ENCODE results near the gene THTPA.

THTPA gene

DNA sequence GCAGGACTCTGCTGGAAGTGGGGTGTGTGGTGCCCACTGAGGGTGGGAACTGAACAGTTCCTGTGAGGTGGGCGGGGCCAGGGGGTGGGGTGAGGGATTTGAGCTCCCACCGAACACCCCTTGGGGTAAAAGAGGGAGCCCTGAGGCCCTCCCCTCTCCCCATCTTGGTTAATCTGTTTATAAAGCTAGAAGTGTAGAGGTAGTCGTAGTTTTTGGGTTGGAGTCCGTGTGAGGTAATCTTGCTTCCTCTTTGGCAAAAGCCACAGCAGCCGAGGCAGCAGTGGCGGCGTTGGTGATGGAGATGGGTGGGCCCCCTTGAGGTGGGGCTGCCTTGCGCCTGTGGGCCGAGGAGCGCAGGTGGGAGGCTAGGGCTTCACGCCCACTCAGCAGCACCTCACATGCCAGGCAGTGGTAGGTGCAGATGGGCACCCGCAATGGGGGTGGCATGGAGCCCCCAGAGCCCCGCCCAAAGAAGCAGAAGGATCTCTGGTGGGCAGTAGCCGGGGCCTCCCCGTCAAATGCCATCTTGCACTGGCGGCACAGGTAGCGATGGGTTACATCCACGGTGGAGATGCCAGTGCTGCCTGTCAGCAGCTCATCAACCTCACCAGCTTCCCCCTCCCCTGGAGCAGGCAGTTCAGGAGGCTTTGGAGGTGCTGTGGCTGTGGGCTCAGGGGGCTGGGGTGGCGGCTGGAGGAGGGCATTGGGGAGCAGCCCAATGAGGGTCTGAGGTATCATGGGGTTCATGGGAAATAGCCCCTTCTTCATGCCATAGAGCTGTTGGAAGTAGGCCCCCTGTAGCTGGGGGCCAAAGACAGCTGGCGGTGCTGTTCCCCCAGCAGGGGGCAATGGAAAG, 34.1 kb upstream of the THTPA start:
- Histone ChIP-seq H3K36me3 (peaks cover 43% of the 10 kb centered on the region), H3K9ac (no peak overlapping the region), H3K4me1 (0 out of 2 replicates have a peak, but pooled peaks cover 9% of the 10 kb centered on the region), H3K4me3 (no peak overlapping the region), H3K4me2 (no peak overlapping the region), H3K27ac (no peak overlapping the region), H3K9me3 (no peaks in the 10 kb centered on the region), H3K27me3 (no peaks in the 10 kb centered on the region), H4K20me1 (no peaks in the 10 kb centered on the region)
- no peak for TF ChIP-seq Cebpa-rat (IDR thresholded peaks at IDR 0.05)

DNA sequence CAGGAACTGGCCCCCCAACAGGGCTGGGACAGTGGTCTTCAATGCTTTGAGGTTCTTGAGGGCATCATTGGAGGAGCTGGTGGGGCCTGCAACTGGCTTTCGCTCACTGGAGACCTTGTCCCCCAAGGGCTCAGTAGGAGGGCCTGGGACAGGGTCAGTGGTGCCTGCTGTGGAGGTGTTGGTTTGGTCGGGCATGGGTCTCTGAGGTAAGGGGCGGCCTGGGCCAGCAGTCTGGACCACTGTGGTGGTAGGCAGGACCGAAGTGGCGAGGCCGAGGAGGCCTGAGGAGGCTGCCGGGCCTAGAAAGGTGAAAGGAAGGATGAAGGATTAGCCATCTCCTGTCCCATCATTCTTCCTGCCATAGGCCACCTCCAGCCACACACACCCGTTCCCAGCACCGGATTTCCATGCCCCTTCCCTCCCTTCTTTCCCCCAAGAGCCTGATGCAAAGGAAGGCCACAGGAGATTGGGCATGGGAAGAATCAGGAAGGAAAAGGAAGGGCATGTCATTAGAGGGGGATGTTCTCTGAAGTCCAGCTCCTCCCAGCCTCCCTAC, 33.4 kb upstream of the THTPA start:
- H3K4me2 ChIP-seq = no peak overlapping the region
- no peak for TF ChIP-seq Cebpa-rat (IDR thresholded peaks at IDR 0.05)
- H3K9me3 ChIP-seq = no peaks in the 10 kb centered on the region
- H3K4me1 ChIP-seq = 0 out of 2 replicates have a peak, but pooled peaks cover 9% of the 10 kb centered on the region
- H3K27ac ChIP-seq = no peak overlapping the region
- no peaks in the 10 kb centered on the region for H4K20me1 ChIP-seq
- no peak overlapping the region for H3K4me3 ChIP-seq
- no peak overlapping the region for H3K9ac ChIP-seq
- no peaks in the 10 kb centered on the region for H3K27me3 ChIP-seq
- peaks cover 49% of the 10 kb centered on the region for H3K36me3 ChIP-seq

DNA sequence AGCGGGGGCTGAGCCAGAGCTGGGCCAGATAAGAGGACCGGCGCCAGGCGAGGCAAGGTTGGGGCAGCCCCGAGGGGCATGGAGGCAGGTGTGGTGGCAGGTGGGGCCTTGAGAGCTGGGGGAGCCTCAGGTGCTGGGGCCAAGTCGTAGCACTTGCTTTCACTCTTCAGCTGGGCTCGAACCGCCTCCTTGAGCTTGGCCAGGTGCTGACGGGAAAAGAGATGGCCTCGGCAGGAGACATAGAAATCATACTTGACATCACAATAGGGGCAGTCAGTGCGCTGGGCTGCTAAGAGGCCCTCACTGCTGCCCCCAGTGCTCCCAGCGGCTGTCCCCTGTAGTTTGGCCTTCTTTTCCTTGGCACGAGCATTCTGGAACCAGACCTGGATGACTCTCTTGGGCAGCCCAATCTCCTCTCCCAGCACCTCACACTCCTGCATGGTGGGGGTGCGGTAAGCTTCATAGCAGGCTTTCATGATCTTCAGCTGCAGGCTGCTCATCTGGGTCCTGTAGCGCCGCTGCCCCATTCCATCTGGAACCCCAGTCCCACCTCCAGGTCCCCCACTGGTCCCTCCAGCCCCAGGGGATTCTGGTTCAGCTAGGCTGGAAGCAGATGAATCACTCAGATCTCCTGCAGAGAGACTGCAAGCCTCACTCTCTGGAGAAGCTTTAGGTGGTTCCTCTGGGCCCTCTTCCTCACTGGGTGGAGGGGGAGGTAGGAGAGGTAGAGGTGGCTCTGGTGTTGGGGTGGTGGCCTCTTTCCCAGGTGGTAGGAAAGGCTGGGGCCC, 32.6 kb upstream of the THTPA start:
- Histone ChIP-seq H3K36me3 (peaks cover 56% of the 10 kb centered on the region), H3K4me1 (0 out of 2 replicates have a peak, but pooled peaks cover 9% of the 10 kb centered on the region), H3K9me3 (no peaks in the 10 kb centered on the region), H4K20me1 (no peaks in the 10 kb centered on the region), H3K27ac (no peak overlapping the region), H3K27me3 (no peaks in the 10 kb centered on the region), H3K4me3 (no peak overlapping the region), H3K4me2 (no peak overlapping the region), H3K9ac (no peak overlapping the region)
- no peak for TF ChIP-seq Cebpa-rat (IDR thresholded peaks at IDR 0.05)

DNA sequence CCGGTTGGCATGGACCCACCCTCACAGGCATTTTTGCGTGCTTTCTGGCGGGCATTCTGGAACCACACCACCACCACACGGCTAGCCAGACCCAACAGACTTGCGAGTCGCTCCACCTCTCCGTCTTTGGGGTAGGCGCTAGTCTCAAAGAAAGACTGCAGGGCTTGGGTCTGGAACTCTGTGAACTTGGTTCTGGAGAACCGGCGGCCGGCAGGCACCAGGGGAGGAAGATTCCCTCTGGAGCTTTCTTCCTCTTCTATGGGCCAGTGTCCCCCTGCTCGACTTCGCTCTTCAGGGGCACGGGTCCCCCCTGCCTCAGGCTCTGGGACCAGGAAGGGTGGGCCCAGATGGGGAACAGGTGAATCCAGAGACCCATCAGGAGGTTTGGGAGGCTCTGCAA, 31.1 kb upstream of the THTPA start:
- H3K27me3 ChIP-seq = no peaks in the 10 kb centered on the region
- H3K9ac ChIP-seq = no peak overlapping the region
- no peak for TF ChIP-seq Cebpa-rat (IDR thresholded peaks at IDR 0.05)
- peaks cover 6% of the 10 kb centered on the region for H3K4me1 ChIP-seq
- no peak overlapping the region for H3K4me3 ChIP-seq
- H3K4me2 ChIP-seq = no peak overlapping the region
- no peak overlapping the region for H3K27ac ChIP-seq
- H3K36me3 ChIP-seq = peaks cover 57% of the 10 kb centered on the region
- H3K9me3 ChIP-seq = no peaks in the 10 kb centered on the region
- no peaks in the 10 kb centered on the region for H4K20me1 ChIP-seq

DNA sequence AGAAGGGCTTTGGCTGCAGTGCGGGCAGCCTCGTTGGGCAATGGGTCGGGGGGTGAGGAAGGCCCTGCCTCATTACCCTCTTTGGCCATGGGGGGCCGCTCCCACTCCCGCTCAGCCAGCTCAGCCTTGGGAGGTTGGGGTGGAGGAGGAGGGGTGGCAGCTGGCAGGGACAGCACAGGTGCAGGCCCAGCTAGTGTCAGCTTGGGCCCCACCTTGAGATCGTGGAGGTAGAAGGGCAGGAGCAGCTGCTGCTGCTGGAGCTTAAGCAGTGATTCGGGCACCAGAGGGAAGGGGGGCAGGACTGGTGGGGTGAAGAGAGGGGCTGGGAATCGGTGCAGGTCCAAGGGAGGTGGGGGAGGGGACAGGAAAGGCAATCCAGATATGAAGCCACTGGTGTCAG, 30.5 kb upstream of the THTPA start:
- Histone ChIP-seq H3K9ac (no peak overlapping the region), H3K27ac (no peak overlapping the region), H3K4me3 (no peak overlapping the region), H3K36me3 (peaks cover 57% of the 10 kb centered on the region), H3K4me1 (peaks cover 8% of the 10 kb centered on the region), H4K20me1 (no peaks in the 10 kb centered on the region), H3K4me2 (no peak overlapping the region), H3K9me3 (no peaks in the 10 kb centered on the region), H3K27me3 (no peaks in the 10 kb centered on the region)
- TF ChIP-seq Cebpa-rat (IDR thresholded peaks at IDR 0.05) = no peak

DNA sequence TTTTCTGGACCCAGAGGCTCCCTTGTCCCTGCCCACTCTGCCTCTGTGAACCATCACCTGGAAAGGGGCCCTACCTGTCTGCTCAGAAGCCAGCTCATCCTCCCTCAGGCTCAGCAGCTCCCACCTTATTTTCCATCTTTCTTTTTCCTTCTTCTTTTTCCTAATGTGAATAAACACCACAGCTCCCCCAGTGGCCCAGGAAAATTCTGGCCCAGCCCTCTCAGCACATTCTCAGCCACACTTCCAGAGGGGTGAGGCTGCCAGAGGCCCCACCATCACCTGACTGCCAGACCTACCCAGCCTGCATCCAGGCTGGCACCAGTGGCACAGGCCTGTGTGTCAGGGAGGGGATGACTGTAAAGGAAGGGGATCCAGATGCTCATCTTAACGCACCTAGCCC, 27.5 kb upstream of the THTPA start:
- no peak overlapping the region for H3K9ac ChIP-seq
- no peaks in the 10 kb centered on the region for H3K9me3 ChIP-seq
- H3K27me3 ChIP-seq = no peaks in the 10 kb centered on the region
- TF ChIP-seq Cebpa-rat (IDR thresholded peaks at IDR 0.05) = no peak
- no peak overlapping the region for H3K27ac ChIP-seq
- no peak overlapping the region for H3K4me3 ChIP-seq
- H3K4me1 ChIP-seq = peaks cover 21% of the 10 kb centered on the region
- H3K4me2 ChIP-seq = no peak overlapping the region
- H3K36me3 ChIP-seq = peaks cover 55% of the 10 kb centered on the region
- no peaks in the 10 kb centered on the region for H4K20me1 ChIP-seq

DNA sequence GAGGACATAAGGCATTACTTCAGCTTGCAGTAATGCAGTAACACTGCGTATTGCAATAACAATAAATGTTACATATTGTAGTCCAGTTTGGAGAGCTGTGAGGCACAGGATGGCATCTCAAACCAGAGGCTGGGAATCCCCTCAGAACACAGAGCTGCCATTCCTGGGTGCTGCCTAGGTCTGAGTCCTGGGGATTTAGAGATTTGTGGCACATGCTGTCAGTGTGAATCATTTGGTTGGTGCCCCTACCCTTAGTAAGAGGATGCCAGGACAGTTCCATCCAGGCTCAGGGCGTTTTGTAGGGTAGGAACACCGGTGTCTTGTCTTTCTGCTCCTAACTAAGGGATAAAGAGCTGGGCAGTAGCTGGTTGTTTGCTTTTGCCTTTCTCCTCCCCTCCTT, 27.1 kb upstream of the THTPA start:
- Histone ChIP-seq H3K9me3 (no peaks in the 10 kb centered on the region), H4K20me1 (no peaks in the 10 kb centered on the region), H3K27me3 (no peaks in the 10 kb centered on the region), H3K9ac (no peak overlapping the region), H3K4me1 (peaks cover 21% of the 10 kb centered on the region), H3K36me3 (peaks cover 55% of the 10 kb centered on the region), H3K27ac (0 out of 2 replicates have a peak overlapping the region, but pooled peaks have one; percentile 45), H3K4me2 (no peak overlapping the region), H3K4me3 (no peak overlapping the region)
- no peak for TF ChIP-seq Cebpa-rat (IDR thresholded peaks at IDR 0.05)

DNA sequence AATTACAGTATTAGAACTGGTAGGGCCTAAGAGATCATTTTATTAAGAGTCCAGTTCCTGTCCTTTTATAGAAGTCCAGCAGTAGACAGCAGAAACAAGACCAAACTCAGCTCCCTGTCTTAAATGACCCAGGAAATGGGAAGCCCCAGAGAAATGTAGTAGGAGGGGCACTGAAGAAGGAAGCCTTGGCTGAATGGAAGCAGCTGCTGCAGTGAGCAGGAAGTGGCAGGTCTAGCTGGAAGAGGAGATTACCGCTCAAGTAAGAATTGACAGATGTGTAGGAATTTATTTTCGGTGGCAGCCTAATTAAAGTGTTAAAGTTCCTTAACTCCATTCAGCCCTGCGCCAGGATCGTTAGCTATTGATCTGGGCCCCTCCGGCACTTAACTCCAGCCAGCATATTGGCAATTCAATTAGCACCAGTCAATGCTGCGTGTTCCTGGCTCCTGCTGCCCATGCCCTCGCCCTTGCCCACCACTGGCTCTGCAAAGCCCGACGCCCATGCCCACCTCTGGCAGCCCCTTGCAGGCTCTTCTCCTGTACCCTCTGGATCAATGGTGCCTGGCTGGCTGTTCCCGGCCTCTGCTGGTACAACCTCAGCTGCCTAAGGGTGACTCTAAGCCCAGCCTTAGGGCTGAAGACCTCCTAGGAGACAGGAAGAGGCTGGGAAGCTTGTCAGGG, 25.6 kb upstream of the THTPA start:
- peaks cover 52% of the 10 kb centered on the region for H3K36me3 ChIP-seq
- no peaks in the 10 kb centered on the region for H3K9me3 ChIP-seq
- TF ChIP-seq Cebpa-rat (IDR thresholded peaks at IDR 0.05) = no peak
- H3K4me1 ChIP-seq = peaks cover 21% of the 10 kb centered on the region
- H3K27ac ChIP-seq = peak overlapping the region; percentile 80
- peak overlapping the region; percentile 81 for H3K4me2 ChIP-seq
- no peaks in the 10 kb centered on the region for H4K20me1 ChIP-seq
- no peak overlapping the region; the same call in 1 of the 2 replicates for H3K4me3 ChIP-seq
- H3K27me3 ChIP-seq = no peaks in the 10 kb centered on the region
- H3K9ac ChIP-seq = peak overlapping the region; percentile 56

DNA sequence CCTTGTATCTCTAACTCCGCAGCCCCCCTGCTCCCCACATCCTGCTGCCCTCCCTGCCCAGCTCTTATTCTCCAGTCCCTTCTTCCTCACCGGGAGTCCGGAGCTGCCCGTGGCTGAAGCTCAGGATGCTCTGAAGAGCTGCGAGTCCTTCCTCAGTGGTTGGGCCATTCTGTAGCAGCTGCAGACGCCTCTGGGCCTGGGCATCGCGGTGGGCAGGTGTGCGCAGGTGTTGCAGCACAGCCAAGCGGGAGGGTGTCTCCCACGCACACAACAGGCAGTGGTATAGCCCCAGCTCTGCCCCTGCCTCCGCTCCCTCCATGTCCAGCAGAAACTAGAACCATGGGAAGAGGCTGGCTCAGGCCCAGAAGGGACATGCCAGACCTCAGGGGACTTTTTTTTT, 24.7 kb upstream of the THTPA start:
- Histone ChIP-seq H4K20me1 (no peaks in the 10 kb centered on the region), H3K4me1 (peaks cover 21% of the 10 kb centered on the region), H3K27me3 (no peaks in the 10 kb centered on the region), H3K4me2 (peak overlapping the region; percentile 81), H3K36me3 (peaks cover 46% of the 10 kb centered on the region), H3K9ac (no peak overlapping the region), H3K9me3 (no peaks in the 10 kb centered on the region), H3K27ac (peak overlapping the region; percentile 80; the same call in 1 of the 2 replicates), H3K4me3 (no peak overlapping the region)
- TF ChIP-seq Cebpa-rat (IDR thresholded peaks at IDR 0.05) = no peak
